Measurements from ENCODE around the gene VPS35L. TPM values are rescaled to one million over a fixed set of nuclear protein-coding genes. Genes with fewer than 3 reads are reported as not detected.

The VPS35L gene
- total and polyA plus RNA-seq, 10 of the 15 experiments (the other 5 are each of a cell fraction or from before 2014, with no cell fraction given) = 14.9 to 44.1 (median 26.3) TPM

DNA sequence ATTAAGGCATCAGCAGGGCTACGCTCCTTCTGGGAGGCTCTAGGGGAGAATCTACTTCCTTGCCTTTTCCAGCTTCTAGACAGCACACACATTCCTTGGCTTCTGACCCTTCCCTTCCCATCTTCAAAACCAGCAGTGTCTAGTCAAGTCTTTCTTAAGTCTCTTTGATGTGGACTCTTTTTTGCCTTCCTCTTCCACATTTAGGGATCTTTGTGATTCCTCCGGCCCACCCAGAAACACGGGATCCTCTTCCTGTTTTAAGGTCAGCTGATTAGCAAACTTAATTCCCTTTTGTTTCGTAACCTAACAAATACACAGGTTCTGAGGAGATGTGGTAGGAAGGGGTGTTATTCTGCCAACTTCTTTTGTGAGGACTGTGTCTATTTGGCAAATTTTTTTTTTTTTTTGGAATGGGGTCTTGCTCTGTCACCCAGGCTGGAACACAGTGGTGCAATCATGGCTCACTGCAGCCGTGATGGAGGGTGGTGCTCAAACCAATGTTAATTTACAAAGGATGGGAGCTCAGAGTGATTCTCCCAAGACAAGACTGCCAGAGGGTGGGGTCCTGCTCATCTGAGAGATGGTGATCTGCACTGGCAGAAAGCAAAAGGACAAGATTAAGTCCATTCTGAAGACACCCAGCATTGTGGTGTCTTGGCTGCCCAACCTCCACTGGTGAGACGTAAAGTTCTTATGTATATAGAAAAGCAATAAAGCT is 147.8 kb downstream of the VPS35L start:
- TF ChIP-seq SUZ12 (IDR thresholded peaks at IDR 0.05; ENCODE audit: unreplicated experiment) (no peak), SMARCA5 (IDR thresholded peaks at IDR 0.05) (no peak), NKRF (conservative IDR thresholded peaks at IDR 0.05) (no peak), SIN3A (IDR thresholded peaks at IDR 0.05; ENCODE audit: low read depth, low read length) (no peak), MTA3 (IDR thresholded peaks at IDR 0.05; ENCODE audit: borderline replicate concordance, low read length) (no peak), ZNF217 (IDR thresholded peaks at IDR 0.05) (no peak), NFIC (IDR thresholded peaks at IDR 0.05; ENCODE audit: low read depth, low read length) (no peak), YY1 (IDR thresholded peaks at IDR 0.05; ENCODE audit: low read depth, low read length) (no peak), DPF2 (IDR thresholded peaks at IDR 0.05) (no peak), CBX3 (IDR thresholded peaks at IDR 0.05; ENCODE audit: borderline replicate concordance, low read depth) (no peak), LARP7 (IDR thresholded peaks at IDR 0.05) (no peak), PAX8 (IDR thresholded peaks at IDR 0.05) (no peak)
- Histone ChIP-seq H3K27ac (ENCODE audit: control insufficient read depth, insufficient read depth) (no peak overlapping the region), H3K27me3 (replicated peaks in 1 of 2; ENCODE audit: control insufficient read depth in 2 of 2, insufficient read depth in 2 of 2, low read length in 1 of 2) (no peaks in the 10 kb centered on the region), H3K36me3 (ENCODE audit: control insufficient read depth in 2 of 2, insufficient read depth in 2 of 2, low read length in 1 of 2) (peaks cover 19% of the 10 kb centered on the region in 2 experiments; a peak in 3 of 4 replicates), H2AFZ (ENCODE audit: control insufficient read depth, low read depth, low read length) (no peak overlapping the region), H3K9me3 (replicated peaks; ENCODE audit: control insufficient read depth, insufficient read depth, low read length) (no peaks in the 10 kb centered on the region), H3K4me3 (no peak overlapping the region), H3K4me2 (ENCODE audit: control insufficient read depth, insufficient read depth) (no peak overlapping the region), H3K79me2 (ENCODE audit: control insufficient read depth, insufficient read depth, low read length) (no peaks in the 10 kb centered on the region), H4K20me1 (ENCODE audit: control insufficient read depth, insufficient read depth) (no peaks in the 10 kb centered on the region; the same call in 1 of the 2 replicates), H3K4me1 (ENCODE audit: control insufficient read depth, insufficient read depth, low read length) (0 out of 2 replicates have a peak, but pooled peaks cover 2% of the 10 kb centered on the region), H3K9ac (ENCODE audit: control insufficient read depth, insufficient read depth, low read length) (no peak overlapping the region)
- CTCF ChIA-PET = interaction anchor here (0.7 kb wide), 1 partner anchor 586 kb away, joined by 3 read pairs; no protein-coding TSS in a partner anchor
- SMC1A ChIA-PET (ENCODE audit: uncharacterized antibody, unreplicated experiment) = no interaction called here
- intact Hi-C loops (cut with micrococcal nuclease; ENCODE audit: unreplicated experiment) (no loop called here), in situ Hi-C loops (cut with MboI) (no loop called here)
- FAIRE-seq = no peak
- no peak for DNase-seq (ENCODE audit: low read depth, low spot score)
- no TSS peak for BruUV-seq (replicated peaks)
- 77% methylated on average over 6 of the region's 6 CpGs for WGBS (ENCODE audit: insufficient coverage, insufficient replicate concordance, low lambda C conversion rate, missing lambda C conversion rate)
- no peak for ATAC-seq
- RAD21 ChIA-PET (ENCODE audit: unreplicated experiment) = no interaction called here
- POLR2A ChIA-PET = no interaction called here
